ENCODE measurements around the gene OR4D11. TPM values are rescaled to one million over a fixed set of nuclear protein-coding genes. Genes with fewer than 3 reads are reported as not detected.

Gene OR4D11
- total and polyA plus RNA-seq, 10 of the 15 experiments (the other 5 are each of a cell fraction or from before 2014, with no cell fraction given): not detected

DNA sequence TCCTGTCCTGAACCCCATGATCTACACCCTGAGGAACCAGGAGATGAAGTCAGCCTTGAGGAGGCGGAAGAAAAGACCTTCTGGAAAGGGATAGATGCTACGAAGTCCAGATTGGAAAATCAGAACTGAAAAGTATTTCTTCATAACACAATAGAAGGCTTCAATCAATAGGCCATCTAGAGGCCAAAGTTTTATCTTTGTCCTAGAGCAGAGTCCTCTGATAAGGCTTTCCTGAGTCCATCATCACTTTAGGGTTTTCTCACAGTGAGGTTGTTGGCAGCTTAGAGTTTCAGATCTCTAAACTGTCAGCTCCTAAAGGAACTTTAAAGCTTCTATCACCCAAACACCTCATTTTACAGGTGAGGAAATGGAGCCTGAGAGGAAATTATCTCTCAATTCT, 29.2 kb downstream of the OR4D11 start:
- no peaks in the 10 kb centered on the region for H3K36me3 ChIP-seq (ENCODE audit: control insufficient read depth in 2 of 2, insufficient read depth in 2 of 2, low read length in 1 of 2)
- CTCF ChIA-PET: interaction anchor here (0.9 to 2.3 kb wide), 2 partner anchors 144 to 150 kb away, joined by 3 to 10 read pairs; no protein-coding TSS in a partner anchor
- no peaks in the 10 kb centered on the region for H3K9me3 ChIP-seq (replicated peaks; ENCODE audit: control insufficient read depth, insufficient read depth, low read length)
- no peak overlapping the region for H3K4me3 ChIP-seq
- BruUV-seq (replicated peaks): no TSS peak
- no peaks in the 10 kb centered on the region for H4K20me1 ChIP-seq (ENCODE audit: control insufficient read depth, insufficient read depth)
- no peak overlapping the region for H3K9ac ChIP-seq (ENCODE audit: control insufficient read depth, insufficient read depth, low read length)
- FAIRE-seq (no peak), ATAC-seq (no peak), DNase-seq (ENCODE audit: low read depth, low spot score) (no peak)
- POLR2A ChIA-PET: no interaction called here
- in situ Hi-C loops (cut with MboI): loop anchor here (10.0 kb wide), 1 partner anchor 142 kb away; no protein-coding TSS in a partner anchor
- WGBS (ENCODE audit: insufficient coverage, insufficient replicate concordance, low lambda C conversion rate, missing lambda C conversion rate): 0% methylated on average over 2 of the region's 2 CpGs
- H3K27me3 ChIP-seq (replicated peaks in 1 of 2; ENCODE audit: control insufficient read depth in 2 of 2, insufficient read depth in 2 of 2, low read length in 1 of 2): no peaks in the 10 kb centered on the region
- H3K27ac ChIP-seq (ENCODE audit: control insufficient read depth, insufficient read depth): no peak overlapping the region
- no peak overlapping the region for H3K4me2 ChIP-seq (ENCODE audit: control insufficient read depth, insufficient read depth)
- H3K79me2 ChIP-seq (ENCODE audit: control insufficient read depth, insufficient read depth, low read length): no peaks in the 10 kb centered on the region
- TF ChIP-seq NRF1 (conservative IDR thresholded peaks at IDR 0.05; ENCODE audit: low read depth, low read length) (no peak), CEBPB (IDR thresholded peaks at IDR 0.05; ENCODE audit: borderline replicate concordance in 1 of 2, low read depth in 2 of 2, low read length in 2 of 2) (no peak), MYB (IDR thresholded peaks at IDR 0.05; ENCODE audit: borderline replicate concordance, low read depth, low read length) (no peak), GABPA (IDR thresholded peaks at IDR 0.05; ENCODE audit: low read depth) (no peak)
- TF ChIP-seq, protein P1, sequence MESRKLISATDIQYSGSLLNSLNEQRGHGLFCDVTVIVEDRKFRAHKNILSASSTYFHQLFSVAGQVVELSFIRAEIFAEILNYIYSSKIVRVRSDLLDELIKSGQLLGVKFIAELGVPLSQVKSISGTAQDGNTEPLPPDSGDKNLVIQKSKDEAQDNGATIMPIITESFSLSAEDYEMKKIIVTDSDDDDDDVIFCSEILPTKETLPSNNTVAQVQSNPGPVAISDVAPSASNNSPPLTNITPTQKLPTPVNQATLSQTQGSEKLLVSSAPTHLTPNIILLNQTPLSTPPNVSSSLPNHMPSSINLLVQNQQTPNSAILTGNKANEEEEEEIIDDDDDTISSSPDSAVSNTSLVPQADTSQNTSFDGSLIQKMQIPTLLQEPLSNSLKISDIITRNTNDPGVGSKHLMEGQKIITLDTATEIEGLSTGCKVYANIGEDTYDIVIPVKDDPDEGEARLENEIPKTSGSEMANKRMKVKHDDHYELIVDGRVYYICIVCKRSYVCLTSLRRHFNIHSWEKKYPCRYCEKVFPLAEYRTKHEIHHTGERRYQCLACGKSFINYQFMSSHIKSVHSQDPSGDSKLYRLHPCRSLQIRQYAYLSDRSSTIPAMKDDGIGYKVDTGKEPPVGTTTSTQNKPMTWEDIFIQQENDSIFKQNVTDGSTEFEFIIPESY (IDR thresholded peaks at IDR 0.05): no peak
- H3K4me1 ChIP-seq (ENCODE audit: control insufficient read depth, insufficient read depth, low read length): no peaks in the 10 kb centered on the region
- H2AFZ ChIP-seq (ENCODE audit: control insufficient read depth, low read depth, low read length): no peak overlapping the region; the same call in 1 of the 2 replicates
- RAD21 ChIA-PET (ENCODE audit: unreplicated experiment): no interaction called here
- intact Hi-C loops (cut with micrococcal nuclease; ENCODE audit: unreplicated experiment): no loop called here
- SMC1A ChIA-PET (ENCODE audit: uncharacterized antibody, unreplicated experiment): no interaction called here

DNA sequence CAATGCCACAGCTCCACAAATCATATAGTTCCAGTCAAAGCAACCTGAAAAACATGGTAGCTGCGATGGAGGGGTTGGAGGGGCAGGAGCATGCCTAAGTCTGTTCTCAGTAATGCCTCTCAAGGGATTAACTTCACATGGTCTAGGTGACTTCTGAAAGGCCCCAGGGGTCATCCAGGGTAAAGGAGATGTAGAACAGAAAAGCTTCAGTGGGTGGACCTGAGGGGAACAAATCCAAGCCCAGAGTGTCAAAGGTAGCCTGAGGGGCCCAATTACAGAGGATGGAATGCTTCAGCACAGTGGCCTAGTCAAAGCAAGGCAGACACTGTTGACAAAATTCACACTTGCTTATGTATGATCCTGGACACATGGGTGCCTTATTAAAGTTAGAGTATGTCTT, 31.3 kb downstream of the OR4D11 start:
- in situ Hi-C loops (cut with MboI): loop anchor here (5.0 to 10.0 kb wide), 2 partner anchors 140 to 268 kb away; no protein-coding TSS in a partner anchor
- Histone ChIP-seq H3K27me3 (replicated peaks in 1 of 2; ENCODE audit: control insufficient read depth in 2 of 2, insufficient read depth in 2 of 2, low read length in 1 of 2) (no peaks in the 10 kb centered on the region), H3K79me2 (ENCODE audit: control insufficient read depth, insufficient read depth, low read length) (no peaks in the 10 kb centered on the region), H3K4me2 (ENCODE audit: control insufficient read depth, insufficient read depth) (no peak overlapping the region), H2AFZ (ENCODE audit: control insufficient read depth, low read depth, low read length) (no peak overlapping the region), H4K20me1 (ENCODE audit: control insufficient read depth, insufficient read depth) (no peaks in the 10 kb centered on the region), H3K36me3 (ENCODE audit: control insufficient read depth in 2 of 2, insufficient read depth in 2 of 2, low read length in 1 of 2) (no peaks in the 10 kb centered on the region), H3K9ac (ENCODE audit: control insufficient read depth, insufficient read depth, low read length) (no peak overlapping the region), H3K4me1 (ENCODE audit: control insufficient read depth, insufficient read depth, low read length) (no peaks in the 10 kb centered on the region), H3K4me3 (no peak overlapping the region), H3K27ac (ENCODE audit: control insufficient read depth, insufficient read depth) (no peak overlapping the region), H3K9me3 (replicated peaks; ENCODE audit: control insufficient read depth, insufficient read depth, low read length) (no peaks in the 10 kb centered on the region)
- intact Hi-C loops (cut with micrococcal nuclease; ENCODE audit: unreplicated experiment): no loop called here
- RAD21 ChIA-PET (ENCODE audit: unreplicated experiment): no interaction called here
- no TSS peak for BruUV-seq (replicated peaks)
- FAIRE-seq: no peak
- CTCF ChIA-PET: interaction anchor here (2.3 kb wide), 1 partner anchor 142 kb away, joined by 10 read pairs; no protein-coding TSS in a partner anchor
- DNase-seq (ENCODE audit: low read depth, low spot score): no peak
- no peak for ATAC-seq
- SMC1A ChIA-PET (ENCODE audit: uncharacterized antibody, unreplicated experiment): no interaction called here
- TF ChIP-seq, protein P1 (IDR thresholded peaks at IDR 0.05): no peak
- no peak for TF ChIP-seq MYC (IDR thresholded peaks at IDR 0.05; ENCODE audit: insufficient read depth, insufficient read length, insufficient replicate concordance, low read length, severe bottlenecking)
- TF ChIP-seq, protein P2, sequence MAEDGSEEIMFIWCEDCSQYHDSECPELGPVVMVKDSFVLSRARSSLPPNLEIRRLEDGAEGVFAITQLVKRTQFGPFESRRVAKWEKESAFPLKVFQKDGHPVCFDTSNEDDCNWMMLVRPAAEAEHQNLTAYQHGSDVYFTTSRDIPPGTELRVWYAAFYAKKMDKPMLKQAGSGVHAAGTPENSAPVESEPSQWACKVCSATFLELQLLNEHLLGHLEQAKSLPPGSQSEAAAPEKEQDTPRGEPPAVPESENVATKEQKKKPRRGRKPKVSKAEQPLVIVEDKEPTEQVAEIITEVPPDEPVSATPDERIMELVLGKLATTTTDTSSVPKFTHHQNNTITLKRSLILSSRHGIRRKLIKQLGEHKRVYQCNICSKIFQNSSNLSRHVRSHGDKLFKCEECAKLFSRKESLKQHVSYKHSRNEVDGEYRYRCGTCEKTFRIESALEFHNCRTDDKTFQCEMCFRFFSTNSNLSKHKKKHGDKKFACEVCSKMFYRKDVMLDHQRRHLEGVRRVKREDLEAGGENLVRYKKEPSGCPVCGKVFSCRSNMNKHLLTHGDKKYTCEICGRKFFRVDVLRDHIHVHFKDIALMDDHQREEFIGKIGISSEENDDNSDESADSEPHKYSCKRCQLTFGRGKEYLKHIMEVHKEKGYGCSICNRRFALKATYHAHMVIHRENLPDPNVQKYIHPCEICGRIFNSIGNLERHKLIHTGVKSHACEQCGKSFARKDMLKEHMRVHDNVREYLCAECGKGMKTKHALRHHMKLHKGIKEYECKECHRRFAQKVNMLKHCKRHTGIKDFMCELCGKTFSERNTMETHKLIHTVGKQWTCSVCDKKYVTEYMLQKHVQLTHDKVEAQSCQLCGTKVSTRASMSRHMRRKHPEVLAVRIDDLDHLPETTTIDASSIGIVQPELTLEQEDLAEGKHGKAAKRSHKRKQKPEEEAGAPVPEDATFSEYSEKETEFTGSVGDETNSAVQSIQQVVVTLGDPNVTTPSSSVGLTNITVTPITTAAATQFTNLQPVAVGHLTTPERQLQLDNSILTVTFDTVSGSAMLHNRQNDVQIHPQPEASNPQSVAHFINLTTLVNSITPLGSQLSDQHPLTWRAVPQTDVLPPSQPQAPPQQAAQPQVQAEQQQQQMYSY (CRISPR knock-in tag; IDR thresholded peaks at IDR 0.05): no peak
- TF ChIP-seq, protein P3, sequence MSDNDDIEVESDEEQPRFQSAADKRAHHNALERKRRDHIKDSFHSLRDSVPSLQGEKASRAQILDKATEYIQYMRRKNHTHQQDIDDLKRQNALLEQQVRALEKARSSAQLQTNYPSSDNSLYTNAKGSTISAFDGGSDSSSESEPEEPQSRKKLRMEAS (IDR thresholded peaks at IDR 0.05; ENCODE audit: low read depth, low read length): no peak
- POLR2A ChIA-PET: interaction anchor here (0.5 to 0.6 kb wide), 2 partner anchors 12 to 939 kb away, joined by 3 to 6 read pairs; no protein-coding TSS in a partner anchor
- WGBS (ENCODE audit: insufficient coverage, insufficient replicate concordance, low lambda C conversion rate, missing lambda C conversion rate): 42% methylated on average over 1 of the region's 1 CpG
